Glomerular visceral epithelial cell (primary cell): ENCODE results near the gene ETFA.

Experiments used
- DNase-seq: peaks from one replicate; pipeline ENCODE4 v3.0.0-alpha.2; 2016; ENCODE audit errors: extremely low spot score

ETFA gene

DNA sequence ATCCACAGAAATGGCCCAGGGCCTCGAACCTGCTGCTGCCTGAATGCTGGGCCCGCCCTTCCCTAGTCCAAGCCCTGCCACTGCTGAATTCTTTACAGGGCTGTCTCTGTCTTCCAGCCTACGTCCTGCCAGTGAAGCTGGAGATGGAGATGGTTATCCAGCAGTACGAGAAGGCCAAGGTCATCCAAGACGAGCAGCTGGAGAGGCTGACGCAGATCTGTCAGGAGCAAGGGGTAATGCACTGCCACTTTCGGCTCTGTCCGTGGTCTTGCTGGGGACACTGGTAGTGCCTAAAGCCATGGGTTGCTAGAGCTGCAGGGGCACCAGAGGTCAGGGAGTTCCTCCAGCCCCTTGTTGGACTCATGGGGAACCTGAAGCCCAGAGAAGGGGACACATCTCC is 135.8 kb downstream of the ETFA start:
- no peak for DNase-seq

DNA sequence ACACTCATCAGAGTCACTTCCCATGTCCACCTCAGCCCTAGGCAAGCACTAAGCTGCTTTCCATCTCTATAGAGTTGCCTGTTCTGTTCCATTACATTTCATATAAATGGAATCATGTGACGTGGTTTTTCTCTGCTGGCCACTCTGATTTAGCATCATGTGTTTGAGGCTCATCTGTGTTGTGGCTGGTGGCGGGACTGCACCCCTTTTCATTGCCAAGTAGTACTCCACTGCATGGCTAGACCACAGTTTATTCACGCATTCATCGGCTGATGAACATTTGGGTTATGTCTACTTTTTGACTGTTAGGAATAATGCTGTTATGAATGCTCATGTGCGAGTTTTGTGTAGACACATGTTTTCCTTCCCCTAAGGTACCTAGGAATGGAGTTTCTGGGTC is 136.6 kb downstream of the ETFA start:
- no peak for DNase-seq

DNA sequence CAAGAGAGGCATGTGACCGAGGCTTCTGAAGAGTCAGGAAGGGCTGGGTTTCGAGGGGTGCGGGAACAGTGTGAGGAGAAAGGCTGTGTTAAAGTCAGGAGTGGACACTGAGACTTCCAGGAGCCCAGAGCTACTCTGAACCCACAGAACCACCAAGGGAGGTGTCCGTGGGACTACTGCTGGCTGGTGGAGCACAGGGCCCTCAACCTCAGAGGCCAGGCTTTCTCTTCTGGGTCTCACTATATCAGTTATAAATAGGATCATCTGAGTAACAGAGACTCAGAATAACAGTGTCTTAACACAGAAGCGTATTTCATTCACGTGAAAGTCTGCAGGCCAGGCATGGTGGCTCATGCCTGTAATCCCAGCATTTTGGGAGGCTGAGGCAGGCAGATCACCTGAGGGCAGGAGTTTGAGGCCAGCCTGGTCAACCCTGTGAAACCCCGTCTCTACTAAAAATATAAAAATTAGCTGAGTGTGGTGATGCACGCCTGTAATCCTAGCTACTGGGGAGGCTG is 137.9 kb downstream of the ETFA start:
- no peak for DNase-seq

DNA sequence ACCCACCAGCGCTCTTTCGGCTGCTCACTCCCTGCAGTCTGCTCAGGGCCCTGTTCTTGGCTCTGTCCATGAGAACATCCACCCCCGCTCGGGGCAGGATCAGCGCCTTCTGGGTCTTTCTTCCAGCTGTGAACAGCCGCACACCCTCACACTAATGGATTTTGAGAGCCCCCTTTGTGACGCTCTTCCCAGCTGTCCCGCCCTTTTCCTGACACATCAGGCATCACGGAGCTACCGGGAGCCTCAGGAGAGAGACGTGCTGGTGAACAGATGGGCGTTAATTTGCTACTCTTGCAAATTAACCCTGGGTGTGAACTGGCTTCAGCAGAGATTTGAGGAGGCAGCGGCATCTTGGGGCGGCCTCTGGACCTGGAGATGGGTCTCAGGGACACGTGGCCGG is 138.5 kb downstream of the ETFA start:
- no peak for DNase-seq

DNA sequence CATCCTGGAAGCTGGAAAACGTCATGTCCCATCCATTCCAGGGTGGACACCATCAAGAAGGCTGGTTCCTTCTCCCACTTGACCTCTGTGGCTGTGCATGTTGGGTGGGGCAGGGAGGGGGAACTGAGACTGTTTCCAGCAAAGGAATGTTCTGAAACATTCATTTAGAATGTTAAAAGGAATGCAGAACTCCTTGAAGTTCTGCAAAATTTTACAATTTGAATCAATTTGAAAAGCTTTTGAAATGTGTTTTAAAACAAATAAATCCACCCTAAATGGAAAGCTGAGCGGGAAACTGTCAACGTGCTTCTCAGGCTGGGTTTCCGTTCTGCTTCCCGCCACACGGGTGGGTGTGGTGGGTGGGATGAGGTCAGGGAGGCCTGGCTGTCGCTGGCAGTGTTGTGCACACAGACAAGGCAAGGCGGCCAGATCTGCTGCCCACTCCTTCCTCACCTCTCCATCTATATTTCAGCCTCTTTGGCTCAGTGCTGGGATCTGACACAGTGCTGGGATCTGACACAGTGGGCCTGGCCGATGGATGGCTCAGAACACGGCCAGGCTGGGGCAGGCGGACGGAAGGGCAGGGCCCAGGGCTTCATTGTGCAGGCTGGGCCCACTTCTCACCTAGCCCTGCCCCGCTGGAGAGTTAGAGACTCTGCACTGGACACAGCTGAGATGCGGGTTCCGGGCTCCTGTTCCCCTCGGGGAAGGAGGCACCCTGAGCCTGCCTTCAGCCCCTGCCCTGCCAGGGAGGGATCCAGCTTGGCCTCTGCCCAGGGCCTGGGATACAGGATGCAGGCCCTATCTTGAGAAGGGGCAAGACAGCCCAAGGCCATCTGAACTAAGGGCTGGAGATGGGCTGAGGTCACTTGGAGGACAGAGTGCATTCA is 141.1 kb downstream of the ETFA start:
- DNase-seq: no peak

DNA sequence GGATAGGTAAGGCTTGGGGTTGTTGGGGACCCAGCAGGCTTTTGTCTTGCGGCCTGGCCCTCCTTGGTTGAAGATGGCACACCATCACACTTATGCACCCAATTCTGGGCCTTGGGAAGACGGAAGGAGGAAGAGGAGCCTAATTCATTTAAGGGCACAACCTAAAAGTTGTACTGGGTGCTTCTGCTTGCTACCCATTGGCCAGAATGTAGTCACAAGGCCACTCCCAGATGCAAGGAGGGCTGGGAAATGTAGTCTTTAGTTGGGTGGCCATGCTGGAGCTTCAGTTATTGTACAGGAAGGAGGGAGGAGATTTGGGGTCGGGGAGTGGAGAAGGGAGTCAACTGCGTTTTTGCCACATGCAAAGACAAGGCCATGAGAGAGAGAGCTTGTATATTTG is 142.3 kb downstream of the ETFA start:
- DNase-seq: no peak

DNA sequence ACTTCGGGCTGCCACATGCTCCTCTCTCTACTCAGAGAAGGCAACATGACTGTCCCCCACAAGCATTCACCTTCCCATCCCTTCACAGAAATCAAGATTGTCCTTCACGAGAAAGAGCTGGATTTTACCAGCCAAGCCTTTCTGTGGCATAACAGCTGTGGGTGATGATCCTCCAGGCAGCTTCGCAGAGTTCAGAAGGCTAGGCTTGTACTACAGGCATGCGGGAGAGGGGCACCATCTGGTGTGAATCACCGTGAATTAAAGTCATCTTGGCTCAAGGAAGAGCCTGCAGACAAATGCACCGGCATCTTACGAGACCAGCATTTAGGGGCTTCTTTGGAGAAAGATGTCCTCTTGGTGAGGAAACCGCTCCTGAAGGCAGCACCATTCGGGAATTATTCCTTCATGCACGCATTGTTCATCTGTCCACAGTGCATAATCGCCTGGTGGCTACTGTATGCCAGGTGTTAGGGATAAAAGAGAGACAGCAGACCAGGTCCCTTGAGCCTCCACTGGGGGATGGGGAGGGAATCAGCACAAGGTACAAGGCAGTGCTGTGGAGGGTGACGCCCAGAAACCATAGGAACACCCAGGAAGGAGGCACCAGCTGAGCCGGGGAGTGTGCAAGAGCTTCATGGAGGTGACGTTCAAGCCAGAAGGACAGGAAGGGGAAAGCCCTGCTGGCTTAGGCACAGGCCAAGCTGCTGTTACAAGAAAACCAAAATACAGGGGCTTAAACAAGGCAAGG is 142.9 kb downstream of the ETFA start:
- DNase-seq: no peak

DNA sequence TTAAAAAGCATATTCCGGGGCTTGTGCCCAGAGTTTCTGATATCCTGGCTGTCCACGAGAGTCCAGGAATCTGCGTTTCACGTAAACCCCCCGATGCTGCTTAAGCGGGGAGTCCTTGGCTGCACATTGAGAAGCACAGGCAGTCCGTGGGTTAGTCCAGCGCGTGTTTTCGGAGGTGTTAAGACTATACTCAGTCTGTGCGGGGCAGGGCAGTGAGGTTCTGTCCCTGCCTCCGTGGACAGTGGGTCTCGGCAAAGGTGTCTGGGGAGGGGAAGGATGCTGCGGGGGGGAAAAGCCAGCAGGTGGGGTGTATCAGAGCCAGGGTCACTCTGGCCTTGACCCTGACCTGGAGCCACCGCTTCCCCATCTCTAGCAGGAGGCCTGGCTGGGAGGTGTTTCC is 145.3 kb downstream of the ETFA start:
- no peak for DNase-seq
